Thyroid gland (tissue), 4 donors: Measurements from ENCODE around the gene TUBA1B. TPM values are rescaled to one million over a fixed set of nuclear protein-coding genes. Genes with fewer than 3 reads are reported as not detected.
A peak's percentile ranks its signal among the peaks of the same experiment; 100 is the strongest.

Experiments
- DNase-seq, 2 donors: peaks; one replicate each; pipeline ENCODE4 v3.0.0-alpha.2; 2019
- H3K27ac ChIP-seq, 3 donors: fragments of 200-600 bp; sonication (generic); 1 replicate in 2 of 3; 2 replicates in 1 of 3; pipeline ENCODE4 v1.5.1; 2016 to 2019; ENCODE audit warnings: mild to moderate bottlenecking in 1 of 3, moderate library complexity in 1 of 3
- H3K27me3 ChIP-seq: fragments of 200-600 bp; sonication (generic); one replicate; pipeline ENCODE4 v1.5.1; 2019
- H3K36me3 ChIP-seq, 2 donors: fragments of 200-600 bp; sonication (generic); one replicate each; pipeline ENCODE4 v1.5.1; 2016 to 2019
- H3K4me1 ChIP-seq, 2 donors: fragments of 200-600 bp; sonication (generic); one replicate each; pipeline ENCODE4 v1.5.1; 2017 to 2019
- H3K4me3 ChIP-seq, 3 donors: fragments of 200-600 bp; sonication (generic); replicated peaks in 1 of 3; 1 replicate in 2 of 3; 2 replicates in 1 of 3; pipeline ENCODE4 v1.5.1; 2016; ENCODE audit warnings: mild to moderate bottlenecking in 1 of 3
- H3K9me3 ChIP-seq: fragments of 200-600 bp; sonication (generic); one replicate; pipeline ENCODE4 v1.5.1; 2017
- POLR2A ChIP-seq, 2 donors: fragments of 450-650 bp; IDR thresholded peaks; one replicate each; pipeline ENCODE4 v1.6.1; 2017; ENCODE audit warnings: antibody characterized with exemption in 2 of 2, mild to moderate bottlenecking in 2 of 2, moderate library complexity in 1 of 2
- WGBS, 2 donors: methylation state at CpG; one replicate each; pipeline ENCODE4 v1.1.5; 2017; 5-methylcytosine and 5-hydroxymethylcytosine counted together
- intact Hi-C: fragments of 100-400 bp; cut with DNase I; formaldehyde crosslinking; loops from one replicate; pipeline ENCODE4 v1.15.1; 2023
- total RNA-seq, 4 donors: library from RNA; depleted of rRNA; stranded (reverse); fragments of >200 nt; gene quantifications; one replicate each; pipeline ENCODE4 v1.2.3, GENCODE V29; 2016
- TF ChIP-seq, protein P1 (sequence below), 6 experiments: fragments of 200-600 bp in 3 of 6; fragments of 450-650 bp in 3 of 6; sonication (generic) in 3 of 6; IDR thresholded peaks; one replicate each; pipeline ENCODE4 v1.5.1; 2016 to 2019; ENCODE audit warnings: antibody characterized with exemption in 6 of 6, mild to moderate bottlenecking in 2 of 6, inconsistent platforms in 1 of 6, moderate library complexity in 1 of 6

The TUBA1B gene
- total RNA-seq, 4 donors from 2014 or later: 284 to 653 (median 477) TPM

- Histone ChIP-seq H3K4me1 (peaks cover 22 to 44% of the 10 kb centered on the region in 2 donors), H3K27me3 (peaks cover 6% of the 10 kb centered on the region), H3K36me3 (peaks cover 23 to 33% of the 10 kb centered on the region in 2 donors), H3K4me3 (no peak overlapping the region), H3K27ac (no peak overlapping the region), H3K9me3 (no peaks in the 10 kb centered on the region)
- 75 to 77% methylated on average over 2 of the region's 2 CpGs for WGBS, 2 donors
- intact Hi-C loops: no loop called here
- TF ChIP-seq, protein P1, sequence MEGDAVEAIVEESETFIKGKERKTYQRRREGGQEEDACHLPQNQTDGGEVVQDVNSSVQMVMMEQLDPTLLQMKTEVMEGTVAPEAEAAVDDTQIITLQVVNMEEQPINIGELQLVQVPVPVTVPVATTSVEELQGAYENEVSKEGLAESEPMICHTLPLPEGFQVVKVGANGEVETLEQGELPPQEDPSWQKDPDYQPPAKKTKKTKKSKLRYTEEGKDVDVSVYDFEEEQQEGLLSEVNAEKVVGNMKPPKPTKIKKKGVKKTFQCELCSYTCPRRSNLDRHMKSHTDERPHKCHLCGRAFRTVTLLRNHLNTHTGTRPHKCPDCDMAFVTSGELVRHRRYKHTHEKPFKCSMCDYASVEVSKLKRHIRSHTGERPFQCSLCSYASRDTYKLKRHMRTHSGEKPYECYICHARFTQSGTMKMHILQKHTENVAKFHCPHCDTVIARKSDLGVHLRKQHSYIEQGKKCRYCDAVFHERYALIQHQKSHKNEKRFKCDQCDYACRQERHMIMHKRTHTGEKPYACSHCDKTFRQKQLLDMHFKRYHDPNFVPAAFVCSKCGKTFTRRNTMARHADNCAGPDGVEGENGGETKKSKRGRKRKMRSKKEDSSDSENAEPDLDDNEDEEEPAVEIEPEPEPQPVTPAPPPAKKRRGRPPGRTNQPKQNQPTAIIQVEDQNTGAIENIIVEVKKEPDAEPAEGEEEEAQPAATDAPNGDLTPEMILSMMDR (IDR thresholded peaks at IDR 0.05): no peak
- TF ChIP-seq POLR2A (IDR thresholded peaks at IDR 0.05): no peak
- no peak for DNase-seq
Observed at GRCh38 chr12:49094975-49095365, 36.2 kb downstream of the TUBA1B start.

- Histone ChIP-seq H3K9me3 (no peaks in the 10 kb centered on the region), H3K27ac (no peak within 1 kb of the TSS), H3K4me1 (peaks cover 28 to 50% of the 10 kb centered on the region in 2 donors), H3K4me3 (peak within 1 kb of the TSS in 1 of 3 donors; percentile 8), H3K27me3 (peaks cover 12% of the 10 kb centered on the region), H3K36me3 (peaks cover 17 to 27% of the 10 kb centered on the region in 2 donors)
- no peak for TF ChIP-seq POLR2A (IDR thresholded peaks at IDR 0.05)
- TF ChIP-seq, protein P1 (IDR thresholded peaks at IDR 0.05): no peak
- DNase-seq: peak; percentile 59 to 71
- intact Hi-C loops: no loop called here
- WGBS, 2 donors: 2 to 4% methylated on average over 18 to 28 of the region's 49 CpGs
Observed at GRCh38 chr12:49094160-49094974, 36.8 kb downstream of the TUBA1B start, which contains the start of gene DHH. Gene DHH (minus strand): TSS chr12:49094801. CDS start chr12:49094512, 289 bp downstream.

- Histone ChIP-seq H3K9me3 (no peaks in the 10 kb centered on the region), H3K4me3 (peak overlapping the region in 1 of 3 donors; percentile 8), H3K4me1 (peaks cover 28 to 52% of the 10 kb centered on the region in 2 donors), H3K27me3 (peaks cover 12% of the 10 kb centered on the region), H3K27ac (no peak overlapping the region), H3K36me3 (peaks cover 11 to 22% of the 10 kb centered on the region in 2 donors)
- intact Hi-C loops: no loop called here
- DNase-seq: no peak
- WGBS, 2 donors: 2 to 3% methylated on average over 9 of the region's 9 CpGs
- no peak for TF ChIP-seq POLR2A (IDR thresholded peaks at IDR 0.05)
- TF ChIP-seq, protein P1 (IDR thresholded peaks at IDR 0.05): no peak
Observed at GRCh38 chr12:49093792-49094159, 37.4 kb downstream of the TUBA1B start.

DNA sequence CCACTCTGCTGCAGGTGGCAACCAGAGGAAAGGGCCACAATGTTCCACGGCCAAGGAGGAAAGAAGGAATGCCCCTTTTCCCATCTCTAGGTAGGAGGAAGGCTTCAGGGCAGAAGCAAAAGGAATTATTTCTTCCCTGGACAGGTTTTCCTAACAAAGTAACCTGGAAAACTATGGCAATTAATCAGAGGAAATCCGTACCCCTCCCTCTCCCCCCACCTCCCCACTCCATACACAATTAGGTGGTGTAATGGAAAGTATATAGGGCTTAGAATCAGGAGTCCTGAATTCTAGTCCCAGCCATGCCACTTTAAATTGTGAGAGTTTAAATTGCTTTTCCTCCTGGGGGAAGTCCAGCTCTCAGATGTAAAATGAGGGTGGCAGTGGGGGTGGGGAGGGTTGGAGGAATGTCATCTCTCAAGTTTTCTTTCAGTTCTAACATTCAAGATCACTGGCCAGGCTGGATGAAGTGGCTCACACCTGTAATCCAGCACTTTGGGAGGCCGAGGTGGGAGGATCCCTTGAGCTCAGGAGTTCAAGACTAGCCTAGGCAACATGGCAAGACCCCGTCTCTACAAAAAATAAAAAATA lies 38.3 kb downstream of the TUBA1B start:
- Histone ChIP-seq H3K27ac (no peak overlapping the region), H3K4me3 (no peak overlapping the region)

More for the DNA sequence above, 38.3 kb downstream of the TUBA1B start:
- intact Hi-C loops: no loop called here
- no peak for DNase-seq
- peaks cover 12% of the 10 kb centered on the region for H3K27me3 ChIP-seq
- H3K9me3 ChIP-seq: no peaks in the 10 kb centered on the region
- WGBS, 2 donors: 48 to 60% methylated on average over 4 of the region's 4 CpGs
- H3K4me1 ChIP-seq: peaks cover 28 to 60% of the 10 kb centered on the region in 2 donors
- peaks cover 7 to 15% of the 10 kb centered on the region in 2 donors for H3K36me3 ChIP-seq
- TF ChIP-seq, protein P1 (IDR thresholded peaks at IDR 0.05): no peak
- TF ChIP-seq POLR2A (IDR thresholded peaks at IDR 0.05): no peak
